Measurements from ENCODE around the gene LTB4R2.

DNA sequence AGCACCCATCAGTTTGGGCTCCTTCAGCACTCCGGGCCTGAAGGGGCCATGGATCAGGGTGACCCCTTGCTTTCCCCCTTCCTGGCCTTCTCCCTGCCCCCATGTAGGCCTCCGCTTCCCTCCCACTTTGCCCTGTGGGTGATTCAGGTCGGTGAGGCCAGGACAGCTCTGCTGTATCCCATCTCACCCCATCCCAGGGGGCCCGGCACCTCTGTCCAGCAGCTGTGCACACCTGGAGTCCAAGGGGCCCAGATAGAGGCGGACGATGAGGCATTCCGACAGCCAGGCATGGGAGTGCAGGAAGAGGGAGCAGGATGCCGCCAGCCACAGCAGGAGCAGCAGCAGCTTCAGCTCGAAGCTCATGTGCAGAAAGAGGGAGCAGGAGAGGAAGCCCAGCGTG is 12.7 kb downstream of the LTB4R2 start:
- TF ChIP-seq, protein P1, sequence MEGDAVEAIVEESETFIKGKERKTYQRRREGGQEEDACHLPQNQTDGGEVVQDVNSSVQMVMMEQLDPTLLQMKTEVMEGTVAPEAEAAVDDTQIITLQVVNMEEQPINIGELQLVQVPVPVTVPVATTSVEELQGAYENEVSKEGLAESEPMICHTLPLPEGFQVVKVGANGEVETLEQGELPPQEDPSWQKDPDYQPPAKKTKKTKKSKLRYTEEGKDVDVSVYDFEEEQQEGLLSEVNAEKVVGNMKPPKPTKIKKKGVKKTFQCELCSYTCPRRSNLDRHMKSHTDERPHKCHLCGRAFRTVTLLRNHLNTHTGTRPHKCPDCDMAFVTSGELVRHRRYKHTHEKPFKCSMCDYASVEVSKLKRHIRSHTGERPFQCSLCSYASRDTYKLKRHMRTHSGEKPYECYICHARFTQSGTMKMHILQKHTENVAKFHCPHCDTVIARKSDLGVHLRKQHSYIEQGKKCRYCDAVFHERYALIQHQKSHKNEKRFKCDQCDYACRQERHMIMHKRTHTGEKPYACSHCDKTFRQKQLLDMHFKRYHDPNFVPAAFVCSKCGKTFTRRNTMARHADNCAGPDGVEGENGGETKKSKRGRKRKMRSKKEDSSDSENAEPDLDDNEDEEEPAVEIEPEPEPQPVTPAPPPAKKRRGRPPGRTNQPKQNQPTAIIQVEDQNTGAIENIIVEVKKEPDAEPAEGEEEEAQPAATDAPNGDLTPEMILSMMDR (conservative IDR thresholded peaks at IDR 0.05; ENCODE audit: low read length): no peak
- TF ChIP-seq EZH2phosphoT487 (IDR thresholded peaks at IDR 0.05; ENCODE audit: borderline replicate concordance, low read depth, low read length): no peak

Data from OCI-LY7 (cell line).